Liver (tissue), 3 donors: ENCODE data around the gene SNF8.

Source experiments
- CTCF ChIP-seq: fragments of 150-350 bp; IDR thresholded peaks from 2 replicates; pipeline ENCODE4 v1.5.1; 2017; ENCODE audit warnings: improper control_type of control experiment, low read depth, low read length; ENCODE audit not compliant: missing input control
- JUND ChIP-seq, 2 donors: IDR thresholded peaks; 2 replicates each; pipeline ENCODE4 v1.6.1; 2016; ENCODE audit warnings: antibody characterized with exemption in 2 of 2
- MAX ChIP-seq: IDR thresholded peaks from 2 replicates; pipeline ENCODE4 v1.6.1; 2016; ENCODE audit warnings: antibody characterized with exemption
- RAD21 ChIP-seq, 2 donors: IDR thresholded peaks; 2 replicates each; pipeline ENCODE4 v1.6.1; 2016; ENCODE audit warnings: antibody characterized with exemption in 2 of 2, mild to moderate bottlenecking in 2 of 2
- REST ChIP-seq: IDR thresholded peaks from 2 replicates; pipeline ENCODE4 v1.6.1; 2016; ENCODE audit warnings: antibody characterized with exemption, mild to moderate bottlenecking
- SP1 ChIP-seq: IDR thresholded peaks from 2 replicates; pipeline ENCODE4 v1.6.1; 2018; ENCODE audit warnings: antibody characterized with exemption, mild to moderate bottlenecking
- YY1 ChIP-seq: IDR thresholded peaks from 2 replicates; pipeline ENCODE4 v1.6.1; 2016; ENCODE audit warnings: antibody characterized with exemption, mild to moderate bottlenecking
- donor health status: healthy.
- donor health status: healthy.

GRCh38 chr17:48972749-48973097 is 28.1 kb upstream of the SNF8 start:
- TF ChIP-seq MAX (no peak), CTCF (no peak), YY1 (no peak), REST (no peak), RAD21 (IDR thresholded peaks at IDR 0.05) (no peak), JUND (IDR thresholded peaks at IDR 0.05) (no peak), SP1 (no peak)
